Right lobe of liver (tissue), 6 donors: ENCODE measurements around the gene MEPE. TPM values are rescaled to one million over a fixed set of nuclear protein-coding genes. Genes with fewer than 3 reads are reported as not detected.

Experiments used
- ATAC-seq, 4 donors: fragments of 200-7000 bp; cut with Tn5 transposase; one replicate each; pipeline ENCODE4 v1.9.1; 2020; ENCODE audit warnings: mild to moderate bottlenecking in 4 of 4, moderate library complexity in 4 of 4
- DNase-seq, 3 donors: peaks; one replicate each; pipeline ENCODE4 v3.0.0-alpha.2; 2020
- H3K27ac ChIP-seq, 3 donors: fragments of 200-600 bp; one replicate each; pipeline ENCODE4 v1.8.0; 2022
- H3K27me3 ChIP-seq, 2 donors: fragments of 200-600 bp; one replicate each; pipeline ENCODE4 v1.8.0; 2022
- H3K36me3 ChIP-seq, 4 donors: fragments of 200-600 bp; sonication (generic) in 1 of 4; one replicate each; pipeline versions ENCODE4 v1.5.1 to v1.8.0; 2017 to 2022; ENCODE audit warnings: control low read depth in 1 of 4
- H3K4me1 ChIP-seq, 4 donors: fragments of 200-600 bp; sonication (generic) in 1 of 4; one replicate each; pipeline versions ENCODE4 v1.5.1 to v1.8.0; 2017 to 2022; ENCODE audit warnings: control low read depth in 1 of 4
- H3K4me3 ChIP-seq, 3 donors: fragments of 200-600 bp; one replicate each; pipeline ENCODE4 v1.8.0; 2022
- H3K9me3 ChIP-seq, 4 donors: fragments of 200-600 bp; sonication (generic) in 1 of 4; one replicate each; pipeline versions ENCODE4 v1.5.1 to v1.8.0; 2017 to 2022; ENCODE audit warnings: control low read depth in 1 of 4
- CTCF ChIP-seq, 4 donors: fragments of 200-600 bp in 3 of 4; fragments of 450-650 bp in 1 of 4; IDR thresholded peaks; one replicate each; pipeline versions ENCODE4 v1.5.1 to v1.8.0; 2016 to 2022; ENCODE audit warnings: antibody characterized with exemption in 4 of 4, mild to moderate bottlenecking in 2 of 4
- POLR2A ChIP-seq: fragments of 450-650 bp; IDR thresholded peaks from one replicate; pipeline ENCODE4 v1.6.1; 2017; ENCODE audit warnings: antibody characterized with exemption, mild to moderate bottlenecking
- WGBS: methylation state at CpG from one replicate; pipeline ENCODE4 v1.1.6; 2018; ENCODE audit warnings: low coverage, low lambda C conversion rate; ENCODE audit not compliant: insufficient coverage; ENCODE audit errors: missing lambda C conversion rate; 5-methylcytosine and 5-hydroxymethylcytosine counted together
- intact Hi-C, 2 donors: fragments of 100-400 bp; cut with DNase I; formaldehyde crosslinking; loops; one replicate each; pipeline versions ENCODE4 v1.11.2 to v1.14.1; 2022
- total RNA-seq, 6 experiments: library from RNA; depleted of rRNA in 2 of 6; stranded (reverse); fragments of >200 nt in 2 of 6; fragmentation: NEBNext Ultra II Directional in 3 of 6; extraction: Animal tissue kit (Norgen Biotek cat#: 25700) in 3 of 6; gene quantifications; one replicate each; pipeline versions ENCODE4 v1.1.0 to v1.2.4, GENCODE V29; 2016 to 2023
- donor health status: DM: no; HTN: yes; CAD: no.
- donor health status: DM: no; HTN: no; CAD: no.
- donor health status: DM: no; HTN: no; CAD: no.
- donor health status: DM: no; HTN: yes; CAD: no.
- donor health status: DM: no; HTN: yes; CAD: no.

MEPE gene
- total RNA-seq, 6 experiments from 2014 or later, result not detected

- DNase-seq (no peak), ATAC-seq (no peak)
- no peaks in the 10 kb centered on the region for H3K36me3 ChIP-seq
- no peaks in the 10 kb centered on the region for H3K27me3 ChIP-seq
- H3K4me3 ChIP-seq, result no peak overlapping the region
- TF ChIP-seq CTCF (IDR thresholded peaks at IDR 0.05), result no peak
- TF ChIP-seq POLR2A, result no peak
- H3K9me3 ChIP-seq, result no peaks in the 10 kb centered on the region
- H3K4me1 ChIP-seq, result no peaks in the 10 kb centered on the region
- intact Hi-C loops, result no loop called here
- 22% methylated on average over 1 of the region's 1 CpG for whole genome bisulfite sequencing
- no peak overlapping the region for H3K27ac ChIP-seq
Measured at GRCh38 chr4:87824352-87824751, 8.4 kb upstream of the MEPE start.

- Histone ChIP-seq H3K36me3 (no peaks in the 10 kb centered on the region), H3K27me3 (no peaks in the 10 kb centered on the region), H3K9me3 (no peaks in the 10 kb centered on the region), H3K4me1 (no peaks in the 10 kb centered on the region), H3K27ac (no peak overlapping the region), H3K4me3 (no peak overlapping the region)
- 65% methylated on average over 2 of the region's 2 CpGs for WGBS
- ATAC-seq (no peak), DNase-seq (no peak)
- intact Hi-C loops, result no loop called here
- TF ChIP-seq CTCF (IDR thresholded peaks at IDR 0.05) (no peak), POLR2A (no peak)
Measured at GRCh38 chr4:87834401-87834800, 1.6 kb downstream of the MEPE start.

DNA sequence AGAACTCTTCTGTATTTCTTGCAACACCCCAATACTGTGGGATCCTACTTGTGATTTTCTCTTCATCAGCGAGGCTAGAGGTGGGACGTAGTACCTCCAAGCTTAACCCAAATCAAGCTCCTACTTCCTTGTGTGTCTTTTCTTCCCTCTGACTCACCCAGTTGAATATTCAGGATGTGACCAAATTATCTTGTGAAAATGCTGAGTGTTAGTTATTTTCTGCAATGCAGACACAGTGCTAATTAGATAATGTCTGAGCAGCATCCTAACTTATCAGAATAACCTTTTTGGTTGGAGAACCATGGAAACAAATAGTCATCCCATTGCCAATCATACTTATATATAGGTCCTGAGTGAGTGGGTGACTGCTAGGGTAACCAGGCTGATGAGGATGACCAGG lies 2.4 kb downstream of the MEPE start:
- DNase-seq (no peak), ATAC-seq (peak in 1 of 4 donors; percentile 41)
- WGBS, result 80% methylated on average over 1 of the region's 2 CpGs
- TF ChIP-seq CTCF (IDR thresholded peaks at IDR 0.05), result no peak
- TF ChIP-seq POLR2A, result no peak
- no peaks in the 10 kb centered on the region for H3K36me3 ChIP-seq
- no peaks in the 10 kb centered on the region for H3K4me1 ChIP-seq
- H3K9me3 ChIP-seq, result no peaks in the 10 kb centered on the region
- no peaks in the 10 kb centered on the region for H3K27me3 ChIP-seq
- H3K27ac ChIP-seq, result no peak overlapping the region
- no peak overlapping the region for H3K4me3 ChIP-seq
- intact Hi-C loops, result loop anchor here in 1 of 2 donors (5.0 kb wide), 1 partner anchor 153 kb away; no protein-coding TSS in a partner anchor

DNA sequence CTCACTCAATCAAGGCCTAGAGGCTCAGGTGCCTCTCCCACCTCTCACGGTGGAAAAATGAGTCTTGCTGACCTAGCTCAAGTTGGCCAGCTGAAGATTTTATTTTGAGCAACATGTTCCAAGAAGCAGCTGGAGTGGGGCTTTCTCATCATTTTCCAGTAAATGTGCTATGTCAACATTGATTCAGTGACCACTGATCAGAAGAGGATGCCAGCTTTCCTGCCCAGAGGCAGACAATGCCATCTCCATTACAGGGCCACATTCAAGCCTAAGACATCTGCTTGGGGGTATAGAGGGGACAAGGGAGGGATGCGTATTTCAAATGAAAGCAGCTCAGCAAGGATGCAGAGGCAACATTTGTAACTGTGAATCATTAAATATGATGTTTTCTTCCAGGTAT lies 3.0 kb downstream of the MEPE start:
- H3K36me3 ChIP-seq, result no peaks in the 10 kb centered on the region
- no peak overlapping the region for H3K4me3 ChIP-seq
- no peaks in the 10 kb centered on the region for H3K9me3 ChIP-seq
- H3K4me1 ChIP-seq, result no peaks in the 10 kb centered on the region
- ATAC-seq (no peak), DNase-seq (no peak)
- no peaks in the 10 kb centered on the region for H3K27me3 ChIP-seq
- intact Hi-C loops, result loop anchor here in 1 of 2 donors (5.0 kb wide), 1 partner anchor 153 kb away; no protein-coding TSS in a partner anchor
- H3K27ac ChIP-seq, result no peak overlapping the region
- TF ChIP-seq CTCF (IDR thresholded peaks at IDR 0.05) (no peak), POLR2A (no peak)
- 67% methylated on average over 1 of the region's 2 CpGs for WGBS

DNA sequence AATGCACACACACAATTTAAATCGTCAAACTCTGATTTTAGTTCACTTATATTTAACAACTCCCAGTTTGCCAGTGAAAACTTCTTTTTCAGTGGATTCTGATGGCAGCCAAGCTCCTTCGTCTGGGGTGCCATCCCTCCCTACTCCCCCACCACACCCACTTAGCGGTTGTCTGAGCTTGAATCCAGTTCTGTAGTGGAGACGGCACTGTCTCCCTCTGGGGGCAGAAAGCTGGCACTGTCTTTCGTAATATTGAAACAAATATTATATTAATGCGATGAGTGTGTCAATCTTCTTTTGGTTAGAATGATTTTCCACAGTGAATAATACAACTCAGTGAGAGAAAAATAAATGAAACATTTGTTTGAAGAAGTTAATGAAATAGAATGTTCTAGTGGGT lies 5.4 kb downstream of the MEPE start:
- no peak overlapping the region for H3K27ac ChIP-seq
- ATAC-seq (no peak), DNase-seq (no peak)
- TF ChIP-seq CTCF (IDR thresholded peaks at IDR 0.05), result peak in 1 of 4 donors; percentile 7
- TF ChIP-seq POLR2A, result no peak
- H3K4me3 ChIP-seq, result no peak overlapping the region
- intact Hi-C loops, result loop anchor here in 1 of 2 donors (5.0 kb wide), 1 partner anchor 156 kb away; no protein-coding TSS in a partner anchor
- no peaks in the 10 kb centered on the region for H3K9me3 ChIP-seq
- 74% methylated on average over 6 of the region's 6 CpGs for WGBS
- no peaks in the 10 kb centered on the region for H3K27me3 ChIP-seq
- no peaks in the 10 kb centered on the region for H3K4me1 ChIP-seq
- no peaks in the 10 kb centered on the region for H3K36me3 ChIP-seq
